Panc1 (cell line): ENCODE results near the gene RSL24D1. TPM values are rescaled to one million over a fixed set of nuclear protein-coding genes. Genes with fewer than 3 reads are reported as not detected.
A peak's percentile ranks its signal among the peaks of the same experiment; 100 is the strongest.

Experiments used
- ATAC-seq: fragments of 200-7000 bp; cut with Tn5 transposase; 2 replicates; pipeline ENCODE4 v1.9.1; 2020; ENCODE audit warnings: mild to moderate bottlenecking, moderate library complexity
- BruUV-seq: library from RNA; stranded (reverse); fragments of 400-500 nt; replicated peaks from 2 replicates; lab custom pipeline; 2021; lab: Mats Ljungman, UMichigan
- CTCF ChIA-PET: fragments of 300-600 bp; sonication (Branson Sonifier 250); formaldehyde crosslinking; loops from one replicate; lab custom pipeline; 2022; ENCODE audit warnings: antibody characterized with exemption; lab: Charles Lee
- POLR2A ChIA-PET: fragments of 300-600 bp; sonication (Branson Sonifier 250); formaldehyde crosslinking; loops from one replicate; lab custom pipeline; 2022; ENCODE audit warnings: antibody characterized with exemption; lab: Charles Lee
- DNase-seq: peaks from one replicate; pipeline ENCODE4 v3.0.0-alpha.2; 2010; ENCODE audit warnings: low read depth, low spot score
- H3K27ac ChIP-seq: 2 replicates; pipeline ENCODE4 v1.5.1; 2011; ENCODE audit warnings: mild to moderate bottlenecking, low read length, inconsistent platforms
- H3K27me3 ChIP-seq: fragments of 200-500 bp; sonication (Bioruptor generic); 2 replicates; pipeline ENCODE4 v1.6.0; 2014; ENCODE audit warnings: low read length, inconsistent platforms; ENCODE audit not compliant: control insufficient read depth, insufficient read depth
- H3K36me3 ChIP-seq: fragments of 200-500 bp; sonication (Bioruptor generic); 2 replicates; pipeline ENCODE4 v1.5.1; 2014; ENCODE audit warnings: inconsistent platforms, mild to moderate bottlenecking, low read length, moderate library complexity; ENCODE audit not compliant: control insufficient read depth, insufficient read depth
- H3K4me1 ChIP-seq: 2 replicates; pipeline ENCODE4 v1.5.1; 2011; ENCODE audit warnings: inconsistent platforms, mild to moderate bottlenecking, low read length, moderate library complexity; ENCODE audit not compliant: control insufficient read depth, insufficient read depth
- H3K4me3 ChIP-seq, 2 experiments: 2 replicates each; pipeline ENCODE4 v1.5.1; 2011 to 2012; ENCODE audit warnings: low read depth in 2 of 2, low read length in 2 of 2, mild to moderate bottlenecking in 2 of 2, inconsistent platforms in 1 of 2, moderate library complexity in 1 of 2
- H3K9me3 ChIP-seq: fragments of 200-500 bp; sonication (Bioruptor generic); 2 replicates; pipeline ENCODE4 v1.5.1; 2014; ENCODE audit warnings: low read depth, mild to moderate bottlenecking, inconsistent platforms, low read length, moderate library complexity; ENCODE audit not compliant: control insufficient read depth, insufficient read depth
- CTCF ChIP-seq: fragments of 450-650 bp; IDR thresholded peaks from 2 replicates; pipeline ENCODE4 v1.5.1; 2017; ENCODE audit warnings: mild to moderate bottlenecking
- POLR2AphosphoS5 ChIP-seq: IDR thresholded peaks from 2 replicates; pipeline ENCODE4 v1.6.1; 2012; ENCODE audit warnings: mild to moderate bottlenecking, low read depth, low read length, moderate library complexity
- REST ChIP-seq, 2 experiments: IDR thresholded peaks; 2 replicates each; pipeline ENCODE4 v1.6.1; 2011 to 2012; ENCODE audit warnings: low read depth in 2 of 2, control low read depth in 1 of 2, low read length in 1 of 2, mild to moderate bottlenecking in 1 of 2, moderate library complexity in 1 of 2; ENCODE audit not compliant: insufficient read depth in 1 of 2
- SIN3A ChIP-seq: IDR thresholded peaks from 2 replicates; pipeline ENCODE4 v1.6.1; 2012; ENCODE audit warnings: low read depth, mild to moderate bottlenecking, low read length, moderate library complexity, borderline replicate concordance; ENCODE audit not compliant: insufficient read depth
- TCF7L2 ChIP-seq: IDR thresholded peaks from 2 replicates; pipeline ENCODE4 v1.6.1; 2011; ENCODE audit warnings: mild to moderate bottlenecking, low read depth, low read length, inconsistent platforms
- in situ Hi-C: cut with HindIII; loops from 2 replicates; pipeline ENCODE4 v1.10.0; 2016; ENCODE audit warnings: low sequenced_read_pairs, low pct_unique_long_range_greater_than_20kb
- intact Hi-C: fragments of 100-400 bp; cut with micrococcal nuclease; formaldehyde crosslinking; loops from one replicate; pipeline ENCODE4 v1.10.0; 2022; ENCODE audit not compliant: unreplicated experiment
- total RNA-seq: library from RNA; stranded (reverse); gene quantifications from one replicate; pipeline ENCODE4 v1.2.1, GENCODE V29; 2021; ENCODE audit not compliant: unreplicated experiment

Gene RSL24D1
- total RNA-seq, 1 experiment from 2014 or later, result 59.8 TPM

- no peaks in the 10 kb centered on the region for H3K36me3 ChIP-seq
Observed at GRCh38 chr15:55168350-55168974, 28.3 kb downstream of the RSL24D1 start.

GRCh38 chr15:55164284-55164683 is 32.5 kb downstream of the RSL24D1 start:
- Histone ChIP-seq H3K4me3 (no peak overlapping the region), H3K27ac (no peak overlapping the region), H3K36me3 (no peaks in the 10 kb centered on the region), H3K4me1 (no peaks in the 10 kb centered on the region), H3K9me3 (no peaks in the 10 kb centered on the region), H3K27me3 (no peaks in the 10 kb centered on the region)
- TF ChIP-seq REST (IDR thresholded peaks at IDR 0.05; ENCODE audit: insufficient read depth in 1 of 2, low read depth in 2 of 2, low read length in 1 of 2) (no peak), SIN3A (no peak), POLR2AphosphoS5 (no peak), TCF7L2 (no peak), CTCF (no peak)
- ChIA-PET CTCF (no interaction called here), POLR2A (no interaction called here)
- intact Hi-C loops (no loop called here), in situ Hi-C loops (no loop called here)
- BruUV-seq, result no TSS peak
- no peak for ATAC-seq
- no peak for DNase-seq

More at GRCh38 chr15:55168350-55168974, 28.3 kb downstream of the RSL24D1 start:
- H3K9me3 ChIP-seq, result no peaks in the 10 kb centered on the region
- POLR2A ChIA-PET, result interaction anchor here (0.5 to 0.6 kb wide), 2 partner anchors 150 to 369 kb away, joined by 5 to 7 read pairs; no protein-coding TSS in a partner anchor
- H3K4me1 ChIP-seq, result no peaks in the 10 kb centered on the region
- intact Hi-C loops, result loop anchor here (5.0 kb wide), 2 partner anchors 1206 to 1361 kb away; no protein-coding TSS in a partner anchor
- no TSS peak for BruUV-seq
- DNase-seq (peak; percentile 48), ATAC-seq (peak; percentile 98)
- in situ Hi-C loops, result no loop called here
- CTCF ChIA-PET, result interaction anchor here (0.5 to 0.7 kb wide), 6 partner anchors 50 to 1358 kb away, joined by 3 to 9 read pairs (median 3); no protein-coding TSS in a partner anchor
- no peaks in the 10 kb centered on the region for H3K27me3 ChIP-seq
- no peak overlapping the region for H3K4me3 ChIP-seq
- TF ChIP-seq CTCF, result peak; percentile 94
- no peak for TF ChIP-seq REST (IDR thresholded peaks at IDR 0.05; ENCODE audit: insufficient read depth in 1 of 2, low read depth in 2 of 2, low read length in 1 of 2)
- H3K27ac ChIP-seq, result no peak overlapping the region
